Astrocyte (in vitro differentiated cells and primary cell): ENCODE measurements around the gene ATP10A.

ENCODE experiments used
- EZH2 ChIP-seq: IDR thresholded peaks from 2 replicates; pipeline ENCODE4 v1.6.1; 2012; ENCODE audit warnings: mild to moderate bottlenecking, low read length, inconsistent platforms; ENCODE audit not compliant: insufficient read depth
- TF ChIP-seq, protein P1 (sequence below): IDR thresholded peaks from 2 replicates; pipeline ENCODE4 v1.5.1; 2011; ENCODE audit warnings: low read depth, mild to moderate bottlenecking, inconsistent platforms, low read length, moderate library complexity; ENCODE audit not compliant: insufficient read depth

GRCh38 chr15:25793354-25794050, 69.6 kb downstream of the ATP10A start:
- TF ChIP-seq, protein P1, sequence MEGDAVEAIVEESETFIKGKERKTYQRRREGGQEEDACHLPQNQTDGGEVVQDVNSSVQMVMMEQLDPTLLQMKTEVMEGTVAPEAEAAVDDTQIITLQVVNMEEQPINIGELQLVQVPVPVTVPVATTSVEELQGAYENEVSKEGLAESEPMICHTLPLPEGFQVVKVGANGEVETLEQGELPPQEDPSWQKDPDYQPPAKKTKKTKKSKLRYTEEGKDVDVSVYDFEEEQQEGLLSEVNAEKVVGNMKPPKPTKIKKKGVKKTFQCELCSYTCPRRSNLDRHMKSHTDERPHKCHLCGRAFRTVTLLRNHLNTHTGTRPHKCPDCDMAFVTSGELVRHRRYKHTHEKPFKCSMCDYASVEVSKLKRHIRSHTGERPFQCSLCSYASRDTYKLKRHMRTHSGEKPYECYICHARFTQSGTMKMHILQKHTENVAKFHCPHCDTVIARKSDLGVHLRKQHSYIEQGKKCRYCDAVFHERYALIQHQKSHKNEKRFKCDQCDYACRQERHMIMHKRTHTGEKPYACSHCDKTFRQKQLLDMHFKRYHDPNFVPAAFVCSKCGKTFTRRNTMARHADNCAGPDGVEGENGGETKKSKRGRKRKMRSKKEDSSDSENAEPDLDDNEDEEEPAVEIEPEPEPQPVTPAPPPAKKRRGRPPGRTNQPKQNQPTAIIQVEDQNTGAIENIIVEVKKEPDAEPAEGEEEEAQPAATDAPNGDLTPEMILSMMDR, result no peak
- TF ChIP-seq EZH2, result no peak
